Measurements from ENCODE around the gene WDR7.

WDR7 gene

GRCh38 chr18:57014772-57015413 lies 363.7 kb downstream of the WDR7 start:
- H3K9ac ChIP-seq (ENCODE audit: low read length), result no peak overlapping the region
- no peaks in the 10 kb centered on the region for H4K20me1 ChIP-seq (ENCODE audit: insufficient read depth, low read length)
- no peak overlapping the region for H3K4me2 ChIP-seq (ENCODE audit: low read length)
- no peaks in the 10 kb centered on the region for H3K27me3 ChIP-seq (ENCODE audit: insufficient read depth, low read length)
- peaks cover 30% of the 10 kb centered on the region for H3K4me1 ChIP-seq (ENCODE audit: insufficient read depth, low read length, severe bottlenecking)
- no peaks in the 10 kb centered on the region for H3K9me2 ChIP-seq (ENCODE audit: low read depth, low read length)
- H3K4me3 ChIP-seq (ENCODE audit: low read depth, low read length, poor library complexity, severe bottlenecking), result no peak overlapping the region
- no peaks in the 10 kb centered on the region for H3K9me3 ChIP-seq (ENCODE audit: low read length)
- no peaks in the 10 kb centered on the region for H3K79me2 ChIP-seq (ENCODE audit: insufficient read depth, low read length)
- H2AFZ ChIP-seq (ENCODE audit: low read length), result no peak overlapping the region
- no peak for TF ChIP-seq CTCF (IDR thresholded peaks at IDR 0.05; ENCODE audit: low read length)
- no peak for TF ChIP-seq EZH2 (IDR thresholded peaks at IDR 0.05; ENCODE audit: borderline replicate concordance, low read length)
- H3K27ac ChIP-seq (ENCODE audit: low read depth, low read length, poor library complexity, severe bottlenecking), result no peak overlapping the region
- no peaks in the 10 kb centered on the region for H3F3A ChIP-seq (ENCODE audit: insufficient read depth, low read length)
- H3K36me3 ChIP-seq (ENCODE audit: insufficient read depth, low read length), result no peaks in the 10 kb centered on the region

DNA sequence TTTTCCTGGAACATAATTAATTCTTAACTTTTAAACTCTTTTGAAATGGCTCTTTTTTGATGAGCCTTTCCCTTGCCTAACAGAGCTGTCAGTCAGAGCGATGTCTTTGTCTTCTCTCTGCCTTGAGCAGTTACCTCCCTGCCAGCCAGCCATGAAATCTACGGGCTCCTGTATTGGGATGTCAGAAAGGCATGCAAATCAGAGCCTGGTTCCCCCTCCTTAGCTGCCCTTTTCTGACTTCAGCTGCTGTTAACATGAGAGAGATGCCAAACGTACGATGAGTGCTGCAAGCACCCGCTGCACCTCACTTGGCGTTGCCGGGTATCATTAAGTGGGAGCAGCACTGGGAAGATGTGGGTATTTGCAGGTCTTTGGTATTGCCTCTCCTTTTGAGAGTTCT lies 364.3 kb downstream of the WDR7 start:
- H2AFZ ChIP-seq (ENCODE audit: low read length), result no peak overlapping the region

GRCh38 chr18:57018845-57019244 lies 367.7 kb downstream of the WDR7 start:
- Histone ChIP-seq H3K9me3 (ENCODE audit: low read length) (no peaks in the 10 kb centered on the region), H3K27ac (ENCODE audit: low read depth, low read length, poor library complexity, severe bottlenecking) (no peak overlapping the region), H3K9ac (ENCODE audit: low read length) (no peak overlapping the region), H3K79me2 (ENCODE audit: insufficient read depth, low read length) (no peaks in the 10 kb centered on the region), H3K36me3 (ENCODE audit: insufficient read depth, low read length) (peaks cover 5% of the 10 kb centered on the region; the same call in 1 of the 2 replicates), H3K4me1 (ENCODE audit: insufficient read depth, low read length, severe bottlenecking) (peaks cover 36% of the 10 kb centered on the region), H3F3A (ENCODE audit: insufficient read depth, low read length) (no peaks in the 10 kb centered on the region), H3K4me3 (ENCODE audit: low read depth, low read length, poor library complexity, severe bottlenecking) (no peak overlapping the region), H3K4me2 (ENCODE audit: low read length) (no peak overlapping the region), H3K9me2 (ENCODE audit: low read depth, low read length) (no peaks in the 10 kb centered on the region), H2AFZ (ENCODE audit: low read length) (no peak overlapping the region), H4K20me1 (ENCODE audit: insufficient read depth, low read length) (no peaks in the 10 kb centered on the region), H3K27me3 (ENCODE audit: insufficient read depth, low read length) (no peaks in the 10 kb centered on the region)
- TF ChIP-seq CTCF (IDR thresholded peaks at IDR 0.05; ENCODE audit: low read length) (no peak), EZH2 (IDR thresholded peaks at IDR 0.05; ENCODE audit: borderline replicate concordance, low read length) (no peak)

More for the DNA sequence above, 364.3 kb downstream of the WDR7 start:
- no peak overlapping the region for H3K9ac ChIP-seq (ENCODE audit: low read length)
- no peaks in the 10 kb centered on the region for H3K9me2 ChIP-seq (ENCODE audit: low read depth, low read length)
- no peaks in the 10 kb centered on the region for H3K79me2 ChIP-seq (ENCODE audit: insufficient read depth, low read length)
- H3K9me3 ChIP-seq (ENCODE audit: low read length), result no peaks in the 10 kb centered on the region
- H3K36me3 ChIP-seq (ENCODE audit: insufficient read depth, low read length), result no peaks in the 10 kb centered on the region
- H3K27me3 ChIP-seq (ENCODE audit: insufficient read depth, low read length), result no peaks in the 10 kb centered on the region
- peaks cover 30% of the 10 kb centered on the region for H3K4me1 ChIP-seq (ENCODE audit: insufficient read depth, low read length, severe bottlenecking)
- H3K4me3 ChIP-seq (ENCODE audit: low read depth, low read length, poor library complexity, severe bottlenecking), result no peak overlapping the region
- H3F3A ChIP-seq (ENCODE audit: insufficient read depth, low read length), result no peaks in the 10 kb centered on the region
- no peak for TF ChIP-seq CTCF (IDR thresholded peaks at IDR 0.05; ENCODE audit: low read length)
- TF ChIP-seq EZH2 (IDR thresholded peaks at IDR 0.05; ENCODE audit: borderline replicate concordance, low read length), result no peak
- no peaks in the 10 kb centered on the region for H4K20me1 ChIP-seq (ENCODE audit: insufficient read depth, low read length)
- H3K27ac ChIP-seq (ENCODE audit: low read depth, low read length, poor library complexity, severe bottlenecking), result no peak overlapping the region
- no peak overlapping the region for H3K4me2 ChIP-seq (ENCODE audit: low read length)

All from OCI-LY1 (cell line).